COR-L47 (cell line): Measurements from ENCODE around the gene CACNA1B.

Experiments used
- DNase-seq: peaks from one replicate; lab custom pipeline; 2025; lab: John Stamatoyannopoulos, UW

The CACNA1B gene

GRCh38 chr9:138053321-138053868 lies 175.8 kb downstream of the CACNA1B start:
- no peak for DNase-seq

- no peak for DNase-seq
Observed at GRCh38 chr9:138053996-138054752, 176.6 kb downstream of the CACNA1B start.

- no peak for DNase-seq
Observed at GRCh38 chr9:138057726-138058125, 180.1 kb downstream of the CACNA1B start.

GRCh38 chr9:138058181-138058580 lies 180.6 kb downstream of the CACNA1B start:
- DNase-seq, result no peak

GRCh38 chr9:138059196-138059595 lies 181.6 kb downstream of the CACNA1B start:
- no peak for DNase-seq

- no peak for DNase-seq
Observed at GRCh38 chr9:138060365-138060764, 182.8 kb downstream of the CACNA1B start.

GRCh38 chr9:138060881-138061280 lies 183.3 kb downstream of the CACNA1B start:
- DNase-seq, result no peak

- no peak for DNase-seq
Observed at GRCh38 chr9:138061631-138062030, 184.0 kb downstream of the CACNA1B start.

- DNase-seq, result no peak
Observed at GRCh38 chr9:138062196-138062595, 184.6 kb downstream of the CACNA1B start.

- no peak for DNase-seq
Observed at GRCh38 chr9:138063033-138063432, 185.5 kb downstream of the CACNA1B start.

- DNase-seq, result no peak
Observed at GRCh38 chr9:138063785-138064184, 186.2 kb downstream of the CACNA1B start.

GRCh38 chr9:138064547-138064946 lies 187.0 kb downstream of the CACNA1B start:
- DNase-seq, result no peak

GRCh38 chr9:138065287-138065686 lies 187.7 kb downstream of the CACNA1B start:
- DNase-seq, result no peak

- DNase-seq, result no peak
Observed at GRCh38 chr9:138066049-138066448, 188.5 kb downstream of the CACNA1B start.

GRCh38 chr9:138067613-138068367 lies 190.2 kb downstream of the CACNA1B start:
- DNase-seq, result no peak

- no peak for DNase-seq
Observed at GRCh38 chr9:138068601-138069035, 191.0 kb downstream of the CACNA1B start.

- DNase-seq, result no peak
Observed at GRCh38 chr9:138069731-138070456, 192.3 kb downstream of the CACNA1B start.

GRCh38 chr9:138070815-138071214 lies 193.2 kb downstream of the CACNA1B start:
- no peak for DNase-seq

GRCh38 chr9:138071292-138071691 lies 193.7 kb downstream of the CACNA1B start:
- no peak for DNase-seq

GRCh38 chr9:138071731-138072130 lies 194.1 kb downstream of the CACNA1B start:
- DNase-seq, result no peak

GRCh38 chr9:138072161-138072842 lies 194.7 kb downstream of the CACNA1B start:
- DNase-seq, result no peak

GRCh38 chr9:138072897-138073296 lies 195.3 kb downstream of the CACNA1B start:
- no peak for DNase-seq
